ENCODE data around the gene BSND.

The BSND gene

DNA sequence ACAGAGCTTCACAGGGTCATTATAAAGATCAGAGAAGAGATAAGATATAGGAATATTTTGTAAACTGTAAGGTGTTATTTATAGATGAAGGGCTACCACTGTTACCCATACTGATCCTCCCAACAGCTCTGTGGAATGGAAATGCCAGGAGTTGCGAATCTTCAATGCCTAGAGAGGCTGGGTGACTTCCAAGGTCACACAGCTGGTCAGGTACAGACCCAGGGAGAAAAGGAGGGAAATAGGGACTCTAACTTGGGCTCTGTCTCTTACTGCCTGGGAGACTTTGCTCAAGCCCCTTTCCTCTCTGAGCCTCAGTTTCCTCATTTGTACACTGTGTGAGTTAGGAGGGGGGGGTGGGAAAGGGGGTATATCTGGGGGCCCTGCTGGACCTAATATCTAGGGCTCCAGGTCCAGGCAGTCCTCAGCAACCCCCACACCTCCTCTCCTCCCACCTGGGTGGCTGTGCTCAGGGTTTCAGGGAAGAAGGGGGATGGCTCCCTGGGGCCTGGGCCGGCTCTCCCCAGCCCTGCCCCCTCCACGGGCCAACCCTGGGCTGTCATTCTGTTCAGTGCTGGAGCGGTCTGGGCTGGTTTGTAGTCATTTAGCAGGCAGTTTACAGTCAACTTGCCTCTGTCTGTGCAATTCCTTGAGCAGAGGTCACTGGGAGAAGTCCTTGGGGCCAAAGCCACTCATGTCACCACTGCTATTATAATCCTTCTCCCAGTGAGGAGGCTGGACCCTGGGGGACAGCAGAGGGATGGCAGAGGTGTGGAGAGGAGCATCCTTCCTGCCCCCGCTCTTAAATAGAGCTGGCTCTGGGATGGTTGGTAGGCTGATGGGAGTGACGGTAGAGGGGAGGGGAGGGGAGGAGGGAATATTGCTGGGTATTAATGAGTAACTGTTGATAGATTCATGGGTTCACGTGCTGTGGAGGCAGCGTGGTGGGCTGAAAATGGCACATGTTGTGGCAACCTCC is 1.7 kb downstream of the BSND start:
- TF ChIP-seq, protein P1, sequence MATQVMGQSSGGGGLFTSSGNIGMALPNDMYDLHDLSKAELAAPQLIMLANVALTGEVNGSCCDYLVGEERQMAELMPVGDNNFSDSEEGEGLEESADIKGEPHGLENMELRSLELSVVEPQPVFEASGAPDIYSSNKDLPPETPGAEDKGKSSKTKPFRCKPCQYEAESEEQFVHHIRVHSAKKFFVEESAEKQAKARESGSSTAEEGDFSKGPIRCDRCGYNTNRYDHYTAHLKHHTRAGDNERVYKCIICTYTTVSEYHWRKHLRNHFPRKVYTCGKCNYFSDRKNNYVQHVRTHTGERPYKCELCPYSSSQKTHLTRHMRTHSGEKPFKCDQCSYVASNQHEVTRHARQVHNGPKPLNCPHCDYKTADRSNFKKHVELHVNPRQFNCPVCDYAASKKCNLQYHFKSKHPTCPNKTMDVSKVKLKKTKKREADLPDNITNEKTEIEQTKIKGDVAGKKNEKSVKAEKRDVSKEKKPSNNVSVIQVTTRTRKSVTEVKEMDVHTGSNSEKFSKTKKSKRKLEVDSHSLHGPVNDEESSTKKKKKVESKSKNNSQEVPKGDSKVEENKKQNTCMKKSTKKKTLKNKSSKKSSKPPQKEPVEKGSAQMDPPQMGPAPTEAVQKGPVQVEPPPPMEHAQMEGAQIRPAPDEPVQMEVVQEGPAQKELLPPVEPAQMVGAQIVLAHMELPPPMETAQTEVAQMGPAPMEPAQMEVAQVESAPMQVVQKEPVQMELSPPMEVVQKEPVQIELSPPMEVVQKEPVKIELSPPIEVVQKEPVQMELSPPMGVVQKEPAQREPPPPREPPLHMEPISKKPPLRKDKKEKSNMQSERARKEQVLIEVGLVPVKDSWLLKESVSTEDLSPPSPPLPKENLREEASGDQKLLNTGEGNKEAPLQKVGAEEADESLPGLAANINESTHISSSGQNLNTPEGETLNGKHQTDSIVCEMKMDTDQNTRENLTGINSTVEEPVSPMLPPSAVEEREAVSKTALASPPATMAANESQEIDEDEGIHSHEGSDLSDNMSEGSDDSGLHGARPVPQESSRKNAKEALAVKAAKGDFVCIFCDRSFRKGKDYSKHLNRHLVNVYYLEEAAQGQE (IDR thresholded peaks at IDR 0.05; ENCODE audit: low read depth) = no peak
- TF ChIP-seq, protein P2, sequence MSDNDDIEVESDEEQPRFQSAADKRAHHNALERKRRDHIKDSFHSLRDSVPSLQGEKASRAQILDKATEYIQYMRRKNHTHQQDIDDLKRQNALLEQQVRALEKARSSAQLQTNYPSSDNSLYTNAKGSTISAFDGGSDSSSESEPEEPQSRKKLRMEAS (IDR thresholded peaks at IDR 0.05) = no peak
- TF ChIP-seq CEBPB (IDR thresholded peaks at IDR 0.05) (no peak), CREB1 (IDR thresholded peaks at IDR 0.05; ENCODE audit: low read depth) (no peak), RAD21 (IDR thresholded peaks at IDR 0.05; ENCODE audit: low read depth) (no peak), EP300 (IDR thresholded peaks at IDR 0.05; ENCODE audit: borderline replicate concordance) (no peak)

DNA sequence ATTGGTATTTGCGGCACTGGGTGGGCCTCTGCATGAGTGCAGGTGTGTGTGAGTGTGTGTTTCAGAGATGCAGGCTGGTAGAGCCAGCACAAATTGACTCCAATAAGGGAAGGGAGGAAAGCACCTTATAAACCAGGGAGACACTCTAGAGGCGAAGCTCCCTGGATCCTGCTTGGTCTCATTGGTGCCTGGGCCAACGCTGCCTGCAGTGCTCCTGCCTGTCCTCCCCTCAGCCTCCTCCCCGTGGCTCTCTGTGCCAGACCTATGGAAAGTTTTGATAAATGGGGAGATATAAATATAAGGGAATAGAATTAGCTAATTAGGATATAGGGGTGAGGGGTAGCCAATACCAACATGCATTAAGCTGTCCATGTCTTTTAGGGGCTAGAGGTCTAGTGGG is 2.6 kb downstream of the BSND start:
- TF ChIP-seq CREB1 (IDR thresholded peaks at IDR 0.05; ENCODE audit: low read depth) (no peak), FOXM1 (IDR thresholded peaks at IDR 0.05; ENCODE audit: borderline replicate concordance, low read depth) (no peak), EGR1 (IDR thresholded peaks at IDR 0.05) (no peak), NFIC (IDR thresholded peaks at IDR 0.05) (no peak), TCF12 (IDR thresholded peaks at IDR 0.05; ENCODE audit: low read depth) (no peak), YY1 (IDR thresholded peaks at IDR 0.05; ENCODE audit: low read depth) (no peak), CEBPB (IDR thresholded peaks at IDR 0.05) (no peak), TEAD4 (IDR thresholded peaks at IDR 0.05) (no peak), TAF1 (IDR thresholded peaks at IDR 0.05; ENCODE audit: low read depth) (no peak), RAD21 (IDR thresholded peaks at IDR 0.05; ENCODE audit: low read depth) (no peak), ZBTB7A (IDR thresholded peaks at IDR 0.05; ENCODE audit: low read depth) (no peak), EP300 (IDR thresholded peaks at IDR 0.05; ENCODE audit: borderline replicate concordance) (no peak)
- TF ChIP-seq, protein P1 (IDR thresholded peaks at IDR 0.05; ENCODE audit: low read depth) = no peak
- TF ChIP-seq, protein P3, sequence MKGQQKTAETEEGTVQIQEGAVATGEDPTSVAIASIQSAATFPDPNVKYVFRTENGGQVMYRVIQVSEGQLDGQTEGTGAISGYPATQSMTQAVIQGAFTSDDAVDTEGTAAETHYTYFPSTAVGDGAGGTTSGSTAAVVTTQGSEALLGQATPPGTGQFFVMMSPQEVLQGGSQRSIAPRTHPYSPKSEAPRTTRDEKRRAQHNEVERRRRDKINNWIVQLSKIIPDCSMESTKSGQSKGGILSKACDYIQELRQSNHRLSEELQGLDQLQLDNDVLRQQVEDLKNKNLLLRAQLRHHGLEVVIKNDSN (IDR thresholded peaks at IDR 0.05) = no peak

DNA sequence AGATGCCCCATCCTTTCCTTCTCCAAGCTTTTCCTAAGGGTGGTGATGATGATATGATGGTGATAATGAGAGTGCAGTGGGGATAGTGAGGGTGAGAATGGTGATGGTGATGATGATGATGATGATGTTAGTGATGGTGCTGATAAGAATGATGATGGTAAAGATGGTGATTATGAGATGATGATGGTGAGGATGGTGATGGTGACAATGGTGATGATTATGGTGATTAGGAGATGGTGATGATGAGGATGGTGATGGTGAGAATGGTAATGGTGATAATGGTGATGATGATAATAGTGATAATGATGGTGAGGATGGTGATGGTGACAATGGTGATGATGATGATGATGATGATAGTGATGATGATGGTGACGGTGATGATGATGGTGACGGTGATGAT is 4.0 kb downstream of the BSND start:
- TF ChIP-seq FOXM1 (IDR thresholded peaks at IDR 0.05; ENCODE audit: borderline replicate concordance, low read depth) = no peak
- TF ChIP-seq, protein P1 (IDR thresholded peaks at IDR 0.05; ENCODE audit: low read depth) = no peak
- TF ChIP-seq CEBPB (IDR thresholded peaks at IDR 0.05) = no peak
- no peak for TF ChIP-seq NFIC (IDR thresholded peaks at IDR 0.05)
- TF ChIP-seq, protein P2 (IDR thresholded peaks at IDR 0.05) = no peak
- TF ChIP-seq TEAD4 (IDR thresholded peaks at IDR 0.05) = no peak
- TF ChIP-seq, protein P3 (IDR thresholded peaks at IDR 0.05) = no peak
- no peak for TF ChIP-seq CREB1 (IDR thresholded peaks at IDR 0.05; ENCODE audit: low read depth)
- no peak for TF ChIP-seq EP300 (IDR thresholded peaks at IDR 0.05; ENCODE audit: borderline replicate concordance)
- TF ChIP-seq YY1 (IDR thresholded peaks at IDR 0.05; ENCODE audit: low read depth) = no peak
- no peak for TF ChIP-seq EGR1 (IDR thresholded peaks at IDR 0.05)
- no peak for TF ChIP-seq ZBTB7A (IDR thresholded peaks at IDR 0.05; ENCODE audit: low read depth)
- TF ChIP-seq TAF1 (IDR thresholded peaks at IDR 0.05; ENCODE audit: low read depth) = no peak
- no peak for TF ChIP-seq RAD21 (IDR thresholded peaks at IDR 0.05; ENCODE audit: low read depth)
- no peak for TF ChIP-seq TCF12 (IDR thresholded peaks at IDR 0.05; ENCODE audit: low read depth)
